GM13976 (cell line): ENCODE data around the gene CXCL12.

Experiments used
- DNase-seq: peaks from one replicate; pipeline ENCODE4 v3.0.0; 2012; ENCODE audit warnings: low spot score
- in situ Hi-C: fragments of 300-500 bp; cut with MboI; formaldehyde crosslinking; loops from one replicate; pipeline ENCODE4 v1.12.0; 2022; ENCODE audit warnings: low sequenced_read_pairs, mixed read lengths, inconsistent platforms; ENCODE audit not compliant: unreplicated experiment
- TF ChIP-seq, protein P1 (sequence below): IDR thresholded peaks from 2 replicates; pipeline ENCODE4 v1.5.1; 2012; ENCODE audit warnings: borderline replicate concordance, mild to moderate bottlenecking; ENCODE audit not compliant: insufficient read depth; ENCODE audit errors: extremely low read depth, missing control alignments, control extremely low read depth

The CXCL12 gene

DNA sequence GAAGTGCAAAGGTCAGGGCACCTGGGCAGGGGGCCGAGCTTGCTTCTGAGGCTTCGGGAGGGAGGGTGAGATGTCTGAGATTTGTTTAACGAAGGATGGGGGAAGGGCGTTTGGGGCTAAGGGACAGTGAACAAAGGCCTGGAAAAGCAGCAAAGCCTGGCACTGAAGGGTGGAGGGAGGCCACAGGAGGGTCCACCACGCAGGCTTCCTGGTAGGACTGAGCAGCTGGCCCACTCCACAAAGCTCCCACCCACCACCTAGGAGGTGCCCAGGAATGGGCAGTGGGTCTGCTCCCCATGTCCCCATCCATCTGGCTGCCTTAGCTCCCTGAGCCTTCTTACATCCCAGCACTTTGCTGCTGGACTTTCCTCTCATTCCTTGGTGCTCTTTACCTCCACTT is 39.4 kb upstream of the CXCL12 start:
- in situ Hi-C loops = no loop called here
- TF ChIP-seq, protein P1, sequence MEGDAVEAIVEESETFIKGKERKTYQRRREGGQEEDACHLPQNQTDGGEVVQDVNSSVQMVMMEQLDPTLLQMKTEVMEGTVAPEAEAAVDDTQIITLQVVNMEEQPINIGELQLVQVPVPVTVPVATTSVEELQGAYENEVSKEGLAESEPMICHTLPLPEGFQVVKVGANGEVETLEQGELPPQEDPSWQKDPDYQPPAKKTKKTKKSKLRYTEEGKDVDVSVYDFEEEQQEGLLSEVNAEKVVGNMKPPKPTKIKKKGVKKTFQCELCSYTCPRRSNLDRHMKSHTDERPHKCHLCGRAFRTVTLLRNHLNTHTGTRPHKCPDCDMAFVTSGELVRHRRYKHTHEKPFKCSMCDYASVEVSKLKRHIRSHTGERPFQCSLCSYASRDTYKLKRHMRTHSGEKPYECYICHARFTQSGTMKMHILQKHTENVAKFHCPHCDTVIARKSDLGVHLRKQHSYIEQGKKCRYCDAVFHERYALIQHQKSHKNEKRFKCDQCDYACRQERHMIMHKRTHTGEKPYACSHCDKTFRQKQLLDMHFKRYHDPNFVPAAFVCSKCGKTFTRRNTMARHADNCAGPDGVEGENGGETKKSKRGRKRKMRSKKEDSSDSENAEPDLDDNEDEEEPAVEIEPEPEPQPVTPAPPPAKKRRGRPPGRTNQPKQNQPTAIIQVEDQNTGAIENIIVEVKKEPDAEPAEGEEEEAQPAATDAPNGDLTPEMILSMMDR = no peak
- DNase-seq = peak; percentile 3

DNA sequence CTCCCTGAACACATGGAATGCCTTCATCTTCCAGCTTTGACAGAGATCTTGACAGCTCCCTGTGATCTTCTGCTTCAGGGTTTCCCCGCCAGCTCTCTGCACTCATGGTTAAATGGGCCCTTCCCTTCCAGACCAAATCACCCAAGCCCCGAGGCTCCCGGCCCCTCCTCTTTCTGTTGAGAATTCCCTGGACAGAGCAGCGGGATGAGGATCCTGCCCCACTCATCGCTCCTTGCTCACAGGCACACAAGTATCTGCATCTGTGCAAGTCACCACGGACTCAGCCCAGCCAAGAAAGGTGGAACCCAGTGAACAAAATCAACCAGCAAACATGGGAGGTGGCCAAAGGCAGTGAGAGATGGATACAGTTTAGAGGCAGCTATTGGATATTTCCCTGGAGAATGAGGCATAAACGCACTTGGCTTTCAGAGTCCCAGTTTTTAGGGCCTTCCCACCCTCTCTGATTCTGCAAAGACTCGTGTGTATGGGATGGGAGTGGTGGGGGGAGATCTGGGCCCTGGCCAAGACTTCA is 37.7 kb upstream of the CXCL12 start:
- peak; percentile 2 for DNase-seq
- in situ Hi-C loops = no loop called here
- TF ChIP-seq, protein P1 = no peak

DNA sequence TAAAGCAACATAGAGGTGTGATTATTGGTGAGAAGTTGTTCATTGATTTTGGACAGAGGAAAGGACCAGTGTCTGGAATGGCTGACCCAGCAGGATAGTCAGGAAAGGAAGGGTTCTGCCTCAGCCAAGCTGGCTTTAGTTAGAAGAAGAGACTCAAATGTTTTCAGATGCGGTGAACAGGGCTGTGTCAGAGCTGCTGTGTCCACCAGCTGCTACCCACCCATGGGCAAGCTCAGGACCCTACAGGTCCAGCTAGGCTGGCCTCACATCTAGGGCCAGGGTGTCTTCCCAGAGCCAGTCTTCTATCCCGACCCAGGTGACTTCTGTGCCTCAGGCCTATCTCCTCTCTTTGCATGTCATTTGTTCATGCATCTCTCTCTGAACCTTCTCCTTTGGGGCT is 37.3 kb upstream of the CXCL12 start:
- TF ChIP-seq, protein P1 = no peak
- peak; percentile 3 for DNase-seq
- in situ Hi-C loops = no loop called here

GRCh38 chr10:44419790-44420549 is 35.1 kb upstream of the CXCL12 start:
- TF ChIP-seq, protein P1 = no peak

DNA sequence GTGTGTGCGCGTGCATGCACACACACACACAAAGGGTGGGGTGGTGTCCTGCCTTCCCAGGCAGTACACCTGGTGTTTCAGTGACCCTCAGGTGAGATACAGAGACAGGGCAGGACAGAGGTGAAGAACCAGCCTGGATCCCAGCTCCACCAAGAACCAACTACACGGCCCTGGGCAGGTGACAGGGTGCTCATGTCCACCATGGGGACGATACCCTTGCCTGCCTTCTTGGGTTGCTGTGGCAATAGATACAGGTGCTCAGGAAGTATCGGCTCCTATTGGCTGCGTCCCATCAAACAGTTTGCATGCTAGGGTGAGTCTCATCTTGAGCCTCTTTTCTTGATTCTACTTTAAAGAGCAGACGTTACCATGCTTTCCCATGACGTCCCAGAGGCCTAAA is 33.7 kb upstream of the CXCL12 start:
- TF ChIP-seq, protein P1 = no peak
- in situ Hi-C loops = no loop called here
- DNase-seq = no peak

More at GRCh38 chr10:44419790-44420549, 35.1 kb upstream of the CXCL12 start:
- in situ Hi-C loops = no loop called here
- DNase-seq = no peak

GRCh38 chr10:44417761-44418160 is 32.9 kb upstream of the CXCL12 start:
- TF ChIP-seq, protein P1 = no peak
- no peak for DNase-seq
- in situ Hi-C loops = no loop called here
